Measurements from ENCODE around the gene BLOC1S6. TPM values are rescaled to one million over a fixed set of nuclear protein-coding genes. Genes with fewer than 3 reads are reported as not detected.
A peak's percentile ranks its signal among the peaks of the same experiment; 100 is the strongest.

Gene BLOC1S6
- total RNA-seq, 1 donor = 102 TPM

DNA sequence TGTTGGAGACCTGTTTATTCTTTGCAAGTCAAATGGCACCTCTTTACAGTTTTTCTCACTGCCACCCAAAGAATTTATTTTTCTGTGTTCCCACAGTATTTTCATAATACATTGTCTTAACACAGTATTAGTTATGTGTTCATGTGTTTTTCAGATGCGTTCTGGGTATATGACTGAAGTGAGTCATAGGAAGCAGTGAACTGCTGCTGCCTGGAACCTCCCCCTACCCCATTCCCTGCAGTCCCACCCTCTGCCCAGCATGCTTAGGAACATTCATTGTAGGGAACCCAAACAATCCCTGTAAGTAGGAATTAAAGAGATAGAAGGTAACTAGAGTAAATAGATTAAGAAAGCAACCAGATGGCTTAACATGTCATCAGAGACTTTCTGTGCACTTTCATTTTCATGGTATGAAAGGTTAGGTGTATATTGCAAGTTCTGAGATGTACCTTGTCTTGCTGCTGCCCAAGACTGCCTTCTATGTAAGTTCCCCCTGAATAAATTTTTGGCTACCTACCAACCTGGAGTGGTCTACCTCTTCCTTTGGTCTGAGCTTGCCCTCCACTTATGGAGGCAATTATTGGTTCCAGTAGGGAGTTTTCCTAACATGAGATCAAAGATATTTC is 25.7 kb downstream of the BLOC1S6 start:
- Histone ChIP-seq H3K9me3 (ENCODE audit: low read depth, low read length) (no peaks in the 10 kb centered on the region), H3K27me3 (ENCODE audit: insufficient read depth, low read length) (no peaks in the 10 kb centered on the region), H3K4me3 (ENCODE audit: low read length) (no peak overlapping the region), H3K4me1 (ENCODE audit: insufficient read depth, low read length) (no peaks in the 10 kb centered on the region)

DNA sequence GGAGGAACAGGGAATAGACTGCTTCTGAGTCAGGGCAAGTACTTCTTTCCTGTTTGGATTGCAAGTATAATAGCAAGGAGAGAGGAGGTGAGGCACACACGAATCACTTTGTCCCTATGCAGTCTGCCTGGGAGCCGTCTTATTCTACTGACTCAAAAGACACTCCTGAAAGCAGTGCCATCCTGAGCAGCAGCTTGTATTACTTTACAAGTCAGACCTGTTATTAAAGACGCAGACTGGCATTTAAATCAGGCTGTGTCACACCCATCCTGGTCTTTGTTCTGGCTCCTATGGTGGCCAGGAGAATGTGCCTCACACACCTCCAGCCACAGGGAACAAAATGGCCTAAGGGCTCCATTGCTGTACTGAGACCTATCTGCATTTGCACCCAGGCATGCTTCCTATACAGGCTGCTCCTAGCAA is 29.7 kb downstream of the BLOC1S6 start:
- no peaks in the 10 kb centered on the region for H3K4me1 ChIP-seq (ENCODE audit: insufficient read depth, low read length)
- no peak overlapping the region for H3K4me3 ChIP-seq (ENCODE audit: low read length)
- H3K27me3 ChIP-seq (ENCODE audit: insufficient read depth, low read length) = no peaks in the 10 kb centered on the region
- no peaks in the 10 kb centered on the region for H3K9me3 ChIP-seq (ENCODE audit: low read depth, low read length)

DNA sequence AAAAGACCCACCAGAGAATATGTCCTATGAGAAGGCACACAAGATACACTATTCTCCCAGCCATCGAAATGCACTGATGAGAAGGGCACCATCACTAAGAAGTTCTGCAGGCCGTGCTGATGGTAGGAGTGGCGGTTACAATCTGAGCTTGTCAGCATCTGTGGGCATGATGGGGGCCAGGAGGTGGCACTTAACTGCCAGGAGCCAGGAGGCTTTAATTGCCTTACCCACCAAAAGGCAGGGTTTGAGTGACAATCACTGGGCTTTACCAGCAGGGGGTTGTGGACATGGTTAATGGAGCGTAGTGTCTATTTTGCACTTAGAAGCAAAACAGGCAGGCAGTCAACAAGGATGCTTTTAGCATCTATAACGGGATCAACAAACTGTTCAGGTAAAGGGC is 31.6 kb downstream of the BLOC1S6 start:
- Histone ChIP-seq H3K9me3 (ENCODE audit: low read depth, low read length) (no peaks in the 10 kb centered on the region), H3K4me1 (ENCODE audit: insufficient read depth, low read length) (no peaks in the 10 kb centered on the region), H3K27me3 (ENCODE audit: insufficient read depth, low read length) (no peaks in the 10 kb centered on the region), H3K4me3 (ENCODE audit: low read length) (no peak overlapping the region)

DNA sequence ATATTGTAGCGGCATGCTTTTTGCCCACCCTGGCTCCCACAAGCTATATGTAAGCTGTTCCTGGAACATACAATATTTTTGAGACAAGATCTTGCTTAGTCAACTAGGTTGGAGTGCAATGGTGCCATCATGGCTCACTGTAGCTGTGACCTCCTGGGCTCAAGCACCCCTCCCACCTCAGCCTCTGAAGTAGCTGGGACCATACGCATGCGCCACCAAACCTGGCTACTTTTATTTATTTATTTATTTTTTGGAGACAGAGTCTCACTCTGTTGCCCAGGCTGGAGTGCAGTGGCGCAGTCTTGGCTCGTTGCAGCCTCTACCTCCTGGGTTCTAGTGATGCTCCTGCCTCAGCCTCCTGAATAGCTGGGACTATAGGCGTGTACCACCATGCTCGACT is 41.0 kb downstream of the BLOC1S6 start:
- Histone ChIP-seq H3K27me3 (ENCODE audit: insufficient read depth, low read length) (no peaks in the 10 kb centered on the region), H3K9me3 (ENCODE audit: low read depth, low read length) (peaks cover 13% of the 10 kb centered on the region), H3K4me3 (ENCODE audit: low read length) (no peak overlapping the region), H3K4me1 (ENCODE audit: insufficient read depth, low read length) (peaks cover 9% of the 10 kb centered on the region)

DNA sequence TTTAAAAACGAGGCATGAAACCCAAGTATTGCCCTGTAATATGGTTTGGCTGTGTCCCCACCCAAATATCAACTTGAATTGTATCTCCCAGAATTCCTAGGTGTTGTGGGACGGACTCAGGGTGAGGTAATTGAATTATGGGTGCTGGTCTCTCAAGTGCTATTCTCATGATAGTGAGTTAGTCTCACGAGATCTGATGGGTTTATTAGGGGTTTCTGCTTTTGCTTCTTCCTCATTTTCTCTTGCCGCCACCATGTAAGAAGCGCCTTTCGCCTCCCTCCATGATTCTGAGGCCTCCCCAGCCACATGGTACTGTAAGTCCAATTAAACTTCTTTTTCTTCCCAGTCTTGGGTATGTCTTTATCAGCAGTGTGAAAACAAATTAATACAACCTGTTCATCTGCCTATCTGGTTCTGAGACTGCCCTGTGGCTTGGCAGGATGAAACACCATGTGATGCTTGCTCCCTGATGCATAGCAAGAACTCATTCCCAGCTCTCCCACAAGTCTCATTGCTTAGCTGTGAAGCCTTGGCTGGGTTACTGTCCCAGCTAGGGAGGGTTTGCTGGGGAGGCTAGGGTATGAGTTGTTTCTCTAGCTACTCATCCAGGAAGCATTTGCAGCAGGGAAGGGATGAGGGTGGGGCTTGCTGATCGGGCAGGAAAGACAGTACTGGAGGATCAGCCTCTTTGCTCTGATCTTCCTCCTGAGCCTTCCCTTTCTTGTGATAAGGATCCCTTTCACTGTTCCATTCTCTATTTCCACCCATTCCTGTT is 43.9 kb downstream of the BLOC1S6 start:
- Histone ChIP-seq H3K27me3 (ENCODE audit: insufficient read depth, low read length) (no peaks in the 10 kb centered on the region), H3K9me3 (ENCODE audit: low read depth, low read length) (peaks cover 8% of the 10 kb centered on the region), H3K4me1 (ENCODE audit: insufficient read depth, low read length) (peaks cover 21% of the 10 kb centered on the region), H3K4me3 (ENCODE audit: low read length) (no peak overlapping the region)

DNA sequence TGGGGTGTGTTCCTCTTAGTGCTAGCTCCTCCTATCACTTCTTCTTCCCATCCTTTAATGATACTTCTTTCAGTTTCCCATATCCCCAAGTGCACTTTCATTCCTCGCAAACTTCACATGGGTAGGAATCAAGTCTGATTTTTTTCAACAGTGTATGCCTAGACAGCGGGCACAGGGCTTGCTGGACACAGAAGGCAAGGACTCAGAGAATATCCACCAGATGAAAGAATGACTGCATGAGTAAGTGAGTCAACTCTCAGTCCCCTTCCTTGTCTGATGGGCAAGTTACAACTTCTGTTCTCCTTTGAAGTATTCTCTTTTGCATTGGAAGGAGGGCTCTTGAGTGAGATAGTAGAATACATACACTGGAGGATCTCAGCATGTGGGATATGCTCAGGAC is 44.6 kb downstream of the BLOC1S6 start:
- H3K4me1 ChIP-seq (ENCODE audit: insufficient read depth, low read length) = peaks cover 28% of the 10 kb centered on the region
- H3K27me3 ChIP-seq (ENCODE audit: insufficient read depth, low read length) = no peaks in the 10 kb centered on the region
- H3K9me3 ChIP-seq (ENCODE audit: low read depth, low read length) = peaks cover 2% of the 10 kb centered on the region
- no peak overlapping the region for H3K4me3 ChIP-seq (ENCODE audit: low read length)

DNA sequence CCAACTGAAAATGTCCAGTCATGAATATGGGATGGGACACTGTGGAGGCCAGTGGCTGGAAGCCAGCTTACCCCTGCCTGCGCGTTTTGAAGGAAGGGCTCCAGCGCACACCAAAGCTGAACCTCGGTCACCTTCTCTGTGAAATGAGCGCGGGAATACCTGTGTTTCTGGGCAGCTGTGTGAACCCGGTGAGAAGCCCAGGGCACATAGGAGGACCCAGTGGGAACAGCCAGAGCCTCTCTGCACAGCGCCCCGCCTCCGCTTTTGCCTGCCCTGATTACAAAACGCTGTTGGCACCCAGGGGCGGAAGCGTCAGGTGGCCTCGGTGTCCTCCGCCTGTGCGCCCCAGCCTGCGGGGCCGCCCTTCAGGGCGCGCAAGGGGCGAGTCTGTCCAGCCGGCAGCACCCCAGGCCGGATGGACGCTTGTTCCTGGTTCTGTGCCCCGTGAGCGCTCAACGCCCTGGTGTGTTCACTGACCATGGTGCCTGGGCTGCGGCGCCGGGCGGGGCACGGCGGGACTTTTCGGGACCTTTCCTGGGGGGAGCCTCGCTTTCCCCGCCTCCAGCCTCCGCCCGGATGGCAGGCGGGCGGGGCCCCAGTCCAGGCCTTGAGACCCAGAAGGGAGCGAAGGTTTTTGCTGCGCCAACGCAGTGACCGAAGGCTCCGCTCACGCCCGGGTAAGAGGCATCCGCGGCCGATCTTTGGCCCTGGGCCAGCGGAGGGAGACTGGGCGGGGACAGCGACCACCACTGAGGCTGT is 47.4 kb downstream of the BLOC1S6 start, which contains the start of gene SQOR:
Gene SQOR, plus strand, starts transcription at position 598 of the 759 bp plus-strand sequence. CDS start 23,895 bp downstream, outside the sequence.
- peak within 1 kb of the TSS; percentile 80 for H3K4me3 ChIP-seq (ENCODE audit: low read length)

DNA sequence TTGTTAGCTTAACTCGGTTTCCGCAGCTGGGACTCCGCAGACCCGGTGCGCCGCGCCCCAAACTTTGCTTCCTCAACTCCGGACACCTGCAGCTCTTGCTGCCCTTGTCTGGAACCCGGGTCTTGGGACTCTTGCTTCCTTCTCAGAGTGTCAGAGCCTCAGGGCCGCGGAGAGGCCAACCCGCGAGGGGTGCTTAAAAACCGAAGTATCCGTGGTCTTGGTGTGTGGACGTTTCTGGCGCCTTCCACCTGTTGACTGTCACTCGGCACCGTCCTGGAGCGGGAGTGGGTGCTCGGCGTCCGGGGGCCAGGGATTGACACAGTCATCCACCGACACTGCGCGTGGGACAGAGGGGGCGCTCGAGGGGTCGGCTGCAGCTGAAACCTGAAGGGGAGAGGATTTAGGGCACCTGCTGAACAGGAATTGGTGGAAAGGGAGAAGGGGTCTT is 48.0 kb downstream of the BLOC1S6 start:
- H3K27me3 ChIP-seq (ENCODE audit: insufficient read depth, low read length) = no peaks in the 10 kb centered on the region
- peaks cover 61% of the 10 kb centered on the region for H3K4me1 ChIP-seq (ENCODE audit: insufficient read depth, low read length)
- peak overlapping the region; percentile 80 for H3K4me3 ChIP-seq (ENCODE audit: low read length)
- H3K9me3 ChIP-seq (ENCODE audit: low read depth, low read length) = no peaks in the 10 kb centered on the region

More for the DNA sequence above, 47.4 kb downstream of the BLOC1S6 start, which contains the start of gene SQOR:
- H3K4me1 ChIP-seq (ENCODE audit: insufficient read depth, low read length) = peaks cover 55% of the 10 kb centered on the region
- H3K9me3 ChIP-seq (ENCODE audit: low read depth, low read length) = no peaks in the 10 kb centered on the region
- H3K27me3 ChIP-seq (ENCODE audit: insufficient read depth, low read length) = no peaks in the 10 kb centered on the region

DNA sequence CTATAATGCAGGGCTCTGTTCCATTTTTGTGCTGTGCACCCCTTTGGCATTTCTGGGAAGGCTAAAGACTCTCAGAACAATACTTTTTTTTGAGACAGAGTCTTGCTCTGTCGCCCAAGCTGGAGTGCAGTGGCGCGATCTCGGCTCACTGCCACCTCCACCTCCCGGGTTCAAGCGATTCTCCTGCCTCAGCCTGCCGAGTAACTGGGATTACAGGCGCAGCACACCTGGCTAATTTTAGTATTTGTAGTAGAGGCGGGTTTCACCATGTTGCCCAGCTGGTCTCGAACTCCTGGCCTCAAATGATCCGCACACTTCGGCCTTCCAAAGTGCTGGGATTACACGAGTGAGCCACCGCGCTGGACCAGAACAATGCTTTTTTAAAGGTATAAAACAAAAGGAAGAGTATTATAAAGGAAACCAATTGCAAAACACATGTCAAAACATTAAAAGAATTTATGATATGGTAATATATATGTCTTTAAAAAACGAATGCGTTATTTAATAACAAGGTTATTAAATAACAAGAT is 48.6 kb downstream of the BLOC1S6 start:
- H3K4me3 ChIP-seq (ENCODE audit: low read length) = peak overlapping the region; percentile 80

DNA sequence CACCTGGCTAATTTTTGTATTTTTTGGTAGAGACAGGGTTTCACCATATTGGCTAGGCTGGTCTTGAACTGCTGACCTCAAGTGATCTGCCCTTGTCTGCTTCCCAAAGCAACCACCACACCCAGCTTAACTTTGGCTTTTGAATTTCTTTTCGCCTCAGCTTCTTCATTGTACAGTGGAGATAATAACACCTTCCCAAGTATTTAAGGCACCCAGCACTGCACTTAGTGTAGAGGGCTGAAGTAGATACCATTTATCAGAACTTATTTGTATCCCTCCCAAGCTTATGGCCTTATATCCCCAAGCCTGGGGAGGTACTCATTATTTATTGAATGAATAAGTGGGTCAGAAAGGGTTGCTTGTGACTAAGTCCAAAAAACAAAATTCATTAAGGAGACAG is 50.0 kb downstream of the BLOC1S6 start:
- Histone ChIP-seq H3K9me3 (ENCODE audit: low read depth, low read length) (no peaks in the 10 kb centered on the region), H3K27me3 (ENCODE audit: insufficient read depth, low read length) (no peaks in the 10 kb centered on the region), H3K4me1 (ENCODE audit: insufficient read depth, low read length) (peaks cover 71% of the 10 kb centered on the region), H3K4me3 (ENCODE audit: low read length) (peak overlapping the region; percentile 3)

More for the DNA sequence above, 48.6 kb downstream of the BLOC1S6 start:
- H3K9me3 ChIP-seq (ENCODE audit: low read depth, low read length) = no peaks in the 10 kb centered on the region
- no peaks in the 10 kb centered on the region for H3K27me3 ChIP-seq (ENCODE audit: insufficient read depth, low read length)
- peaks cover 67% of the 10 kb centered on the region for H3K4me1 ChIP-seq (ENCODE audit: insufficient read depth, low read length)

DNA sequence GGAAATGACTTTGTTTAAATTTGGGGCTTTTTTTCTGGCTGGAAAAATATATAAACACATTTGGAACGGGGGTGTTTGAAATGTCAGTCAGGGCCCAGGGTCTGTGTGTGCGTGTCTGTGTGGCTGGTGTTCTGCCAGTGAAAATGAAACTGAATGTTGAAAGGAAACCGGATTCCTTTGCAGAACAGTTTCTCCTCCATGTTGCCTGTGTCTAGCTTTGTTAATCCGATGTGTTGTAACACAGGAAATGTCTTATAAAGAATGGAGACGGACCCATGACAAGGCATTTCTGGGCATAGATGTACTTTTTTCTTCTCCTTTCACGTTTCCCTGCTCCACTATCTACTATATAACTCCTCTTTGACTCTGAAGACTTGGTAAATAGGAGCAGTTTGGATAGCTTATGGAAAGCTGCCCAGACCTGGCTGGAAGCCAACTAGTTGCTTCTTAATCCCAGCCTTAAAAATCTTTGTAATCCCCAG is 50.4 kb downstream of the BLOC1S6 start:
- Histone ChIP-seq H3K9me3 (ENCODE audit: low read depth, low read length) (no peaks in the 10 kb centered on the region), H3K27me3 (ENCODE audit: insufficient read depth, low read length) (no peaks in the 10 kb centered on the region), H3K4me3 (ENCODE audit: low read length) (peak overlapping the region; percentile 30), H3K4me1 (ENCODE audit: insufficient read depth, low read length) (peaks cover 76% of the 10 kb centered on the region)

DNA sequence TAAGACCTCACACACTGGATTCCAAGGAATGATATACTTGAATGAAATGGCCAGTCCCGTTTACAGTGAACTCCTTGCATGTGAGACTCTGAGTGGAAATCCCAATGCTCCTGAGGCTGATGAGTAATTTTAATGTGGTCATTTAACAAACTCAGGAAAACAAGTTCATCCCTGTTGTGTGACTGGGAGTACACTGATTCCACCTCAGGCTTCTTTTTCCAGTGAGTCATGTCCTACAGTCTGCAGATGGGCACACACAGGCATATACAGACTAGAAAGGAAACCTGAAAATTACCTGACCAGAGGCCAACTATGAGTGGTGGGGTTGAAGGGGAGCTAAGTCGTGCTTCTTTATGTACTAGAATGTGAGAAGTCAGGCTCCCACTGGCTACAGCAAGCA is 53.4 kb downstream of the BLOC1S6 start:
- Histone ChIP-seq H3K9me3 (ENCODE audit: low read depth, low read length) (no peaks in the 10 kb centered on the region), H3K27me3 (ENCODE audit: insufficient read depth, low read length) (no peaks in the 10 kb centered on the region), H3K4me3 (ENCODE audit: low read length) (no peak overlapping the region), H3K4me1 (ENCODE audit: insufficient read depth, low read length) (peaks cover 90% of the 10 kb centered on the region)

DNA sequence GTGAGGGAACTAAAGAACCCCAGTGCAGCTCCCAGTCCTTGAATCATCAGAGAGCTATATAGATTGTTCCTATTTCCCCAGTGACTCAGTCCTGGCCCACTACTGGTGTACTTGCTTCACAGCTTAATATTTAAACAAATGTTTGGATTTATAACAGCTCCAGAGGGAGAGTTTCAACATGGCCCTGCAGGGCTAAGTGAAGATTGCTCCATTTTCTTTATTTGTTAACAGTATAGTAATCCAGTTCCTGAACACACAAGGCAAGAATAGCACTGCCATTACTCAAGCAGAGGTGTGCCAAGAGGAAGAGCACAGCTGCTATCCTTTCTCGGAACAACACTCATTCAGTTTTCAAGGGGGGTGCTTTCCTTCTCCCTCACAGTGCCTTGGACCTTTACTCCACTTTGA is 54.2 kb downstream of the BLOC1S6 start:
- peaks cover 90% of the 10 kb centered on the region for H3K4me1 ChIP-seq (ENCODE audit: insufficient read depth, low read length)

DNA sequence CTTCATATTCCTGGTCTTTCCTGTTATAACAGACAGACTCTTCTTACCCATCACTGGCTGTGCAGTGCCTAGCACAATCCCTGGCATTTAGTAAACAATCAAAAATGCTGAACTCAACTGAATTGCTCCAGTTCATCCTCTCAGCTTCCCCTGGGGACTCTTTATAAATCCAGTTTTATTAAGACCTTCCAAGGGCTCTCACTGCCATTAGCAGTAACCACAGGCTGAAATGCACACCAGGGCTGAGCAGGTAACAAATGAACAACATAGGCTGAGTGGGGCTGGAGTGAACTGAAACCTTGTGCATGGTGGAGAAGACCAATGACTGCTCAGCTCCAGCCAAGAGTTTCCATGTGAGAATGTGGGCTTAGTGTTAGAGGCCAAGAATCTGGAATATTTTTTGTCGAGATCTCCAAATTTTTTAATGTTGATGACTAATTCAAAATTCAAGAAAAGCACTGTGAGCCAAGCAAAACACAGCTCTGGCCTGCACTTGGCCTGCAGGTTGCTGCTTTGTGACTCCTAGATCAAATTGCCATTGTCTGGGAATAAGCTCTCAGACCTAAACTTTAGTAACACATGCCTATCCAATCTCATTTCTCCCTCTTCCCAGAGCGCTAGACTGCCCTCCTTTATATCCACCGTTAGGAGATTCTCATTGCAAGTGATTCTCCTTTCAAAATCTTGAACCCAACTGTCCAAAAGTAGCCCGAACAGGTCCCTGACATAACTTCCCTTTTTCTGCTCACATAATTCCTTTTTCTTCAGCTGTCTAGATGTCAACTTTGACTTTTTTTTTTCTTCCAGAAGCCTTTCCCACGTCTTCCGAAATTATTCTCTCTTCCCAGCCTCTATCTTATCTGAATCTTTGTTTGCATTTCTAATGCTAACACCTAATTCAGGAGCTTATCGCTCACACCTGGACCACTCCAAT is 55.1 kb downstream of the BLOC1S6 start:
- no peaks in the 10 kb centered on the region for H3K27me3 ChIP-seq (ENCODE audit: insufficient read depth, low read length)
- no peaks in the 10 kb centered on the region for H3K9me3 ChIP-seq (ENCODE audit: low read depth, low read length)
- H3K4me1 ChIP-seq (ENCODE audit: insufficient read depth, low read length) = peaks cover 82% of the 10 kb centered on the region
- no peak overlapping the region for H3K4me3 ChIP-seq (ENCODE audit: low read length)

More for the DNA sequence above, 54.2 kb downstream of the BLOC1S6 start:
- Histone ChIP-seq H3K4me3 (ENCODE audit: low read length) (no peak overlapping the region), H3K27me3 (ENCODE audit: insufficient read depth, low read length) (no peaks in the 10 kb centered on the region), H3K9me3 (ENCODE audit: low read depth, low read length) (no peaks in the 10 kb centered on the region)
